Measurements from ENCODE around the gene ZNF230. TPM values are rescaled to one million over a fixed set of nuclear protein-coding genes. Genes with fewer than 3 reads are reported as not detected.
A peak's percentile ranks its signal among the peaks of the same experiment; 100 is the strongest.

The ZNF230 gene
- total RNA-seq, 2 donors from 2014 or later: 7.3 to 7.9 TPM

DNA sequence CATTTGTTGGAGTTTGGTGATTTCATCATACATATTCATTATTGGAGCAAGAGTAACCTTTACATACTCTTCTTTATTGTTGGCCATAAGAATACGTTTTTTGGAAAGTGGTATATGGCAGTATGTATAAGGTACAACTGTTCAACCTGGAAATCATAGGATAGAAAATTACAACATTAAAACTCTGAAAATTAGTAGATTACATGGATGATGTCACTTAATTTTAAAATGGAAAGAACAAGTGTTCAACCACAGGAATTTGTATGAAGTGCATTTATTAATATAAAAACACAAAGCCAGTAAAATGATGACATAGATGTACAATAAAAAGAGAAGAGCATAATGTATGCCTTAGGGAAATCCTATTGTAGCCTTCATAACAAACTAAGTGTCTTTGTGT, 26.0 kb upstream of the ZNF230 start:
- no peaks in the 10 kb centered on the region for H3K27me3 ChIP-seq (replicated peaks; ENCODE audit: insufficient read depth)
- H3K27ac ChIP-seq: no peak overlapping the region

DNA sequence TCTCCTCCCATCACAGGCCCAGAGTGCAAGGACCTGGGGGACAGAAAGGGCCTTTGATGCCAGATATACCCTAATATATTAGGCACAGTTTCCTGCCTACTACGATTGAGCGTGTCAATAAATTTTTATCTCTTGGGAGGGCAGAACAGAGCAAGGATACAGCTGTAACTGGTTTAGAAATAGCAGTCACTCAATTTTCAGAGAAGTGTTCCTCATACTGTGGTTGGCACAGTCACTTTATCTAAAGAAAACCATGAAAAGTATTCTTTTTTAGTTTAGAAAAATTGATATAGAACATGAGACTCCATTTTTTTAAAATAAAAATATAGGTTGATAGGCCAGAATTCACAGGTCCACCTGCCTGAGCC, 19.2 kb upstream of the ZNF230 start:
- TF ChIP-seq, protein P1, sequence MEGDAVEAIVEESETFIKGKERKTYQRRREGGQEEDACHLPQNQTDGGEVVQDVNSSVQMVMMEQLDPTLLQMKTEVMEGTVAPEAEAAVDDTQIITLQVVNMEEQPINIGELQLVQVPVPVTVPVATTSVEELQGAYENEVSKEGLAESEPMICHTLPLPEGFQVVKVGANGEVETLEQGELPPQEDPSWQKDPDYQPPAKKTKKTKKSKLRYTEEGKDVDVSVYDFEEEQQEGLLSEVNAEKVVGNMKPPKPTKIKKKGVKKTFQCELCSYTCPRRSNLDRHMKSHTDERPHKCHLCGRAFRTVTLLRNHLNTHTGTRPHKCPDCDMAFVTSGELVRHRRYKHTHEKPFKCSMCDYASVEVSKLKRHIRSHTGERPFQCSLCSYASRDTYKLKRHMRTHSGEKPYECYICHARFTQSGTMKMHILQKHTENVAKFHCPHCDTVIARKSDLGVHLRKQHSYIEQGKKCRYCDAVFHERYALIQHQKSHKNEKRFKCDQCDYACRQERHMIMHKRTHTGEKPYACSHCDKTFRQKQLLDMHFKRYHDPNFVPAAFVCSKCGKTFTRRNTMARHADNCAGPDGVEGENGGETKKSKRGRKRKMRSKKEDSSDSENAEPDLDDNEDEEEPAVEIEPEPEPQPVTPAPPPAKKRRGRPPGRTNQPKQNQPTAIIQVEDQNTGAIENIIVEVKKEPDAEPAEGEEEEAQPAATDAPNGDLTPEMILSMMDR (IDR thresholded peaks at IDR 0.05): no peak
- no peak for ATAC-seq (ENCODE audit: insufficient number of reproducible peaks, low FRiP score, low read depth)
- H3K27me3 ChIP-seq (replicated peaks; ENCODE audit: insufficient read depth): no peaks in the 10 kb centered on the region
- DNase-seq (ENCODE audit: low spot score): no peak
- peaks cover 4% of the 10 kb centered on the region for H3K36me3 ChIP-seq
- H3K4me1 ChIP-seq (ENCODE audit: control insufficient read depth in 1 of 2, low read depth in 2 of 2): peaks cover 0 to 5% of the 10 kb centered on the region in 2 donors
- no peak overlapping the region for H3K27ac ChIP-seq
- H3K4me3 ChIP-seq: peak overlapping the region; percentile 87
- peaks cover 15% of the 10 kb centered on the region for H3K9me3 ChIP-seq

More for the DNA sequence above, 26.0 kb upstream of the ZNF230 start:
- H3K9me3 ChIP-seq: peaks cover 73% of the 10 kb centered on the region
- no peak overlapping the region for H3K4me3 ChIP-seq
- H3K4me1 ChIP-seq (ENCODE audit: control insufficient read depth in 1 of 2, low read depth in 2 of 2): no peaks in the 10 kb centered on the region
- ATAC-seq (ENCODE audit: insufficient number of reproducible peaks, low FRiP score, low read depth): no peak
- TF ChIP-seq, protein P1 (IDR thresholded peaks at IDR 0.05): no peak
- no peak for DNase-seq (ENCODE audit: low spot score)
- H3K36me3 ChIP-seq: no peaks in the 10 kb centered on the region

DNA sequence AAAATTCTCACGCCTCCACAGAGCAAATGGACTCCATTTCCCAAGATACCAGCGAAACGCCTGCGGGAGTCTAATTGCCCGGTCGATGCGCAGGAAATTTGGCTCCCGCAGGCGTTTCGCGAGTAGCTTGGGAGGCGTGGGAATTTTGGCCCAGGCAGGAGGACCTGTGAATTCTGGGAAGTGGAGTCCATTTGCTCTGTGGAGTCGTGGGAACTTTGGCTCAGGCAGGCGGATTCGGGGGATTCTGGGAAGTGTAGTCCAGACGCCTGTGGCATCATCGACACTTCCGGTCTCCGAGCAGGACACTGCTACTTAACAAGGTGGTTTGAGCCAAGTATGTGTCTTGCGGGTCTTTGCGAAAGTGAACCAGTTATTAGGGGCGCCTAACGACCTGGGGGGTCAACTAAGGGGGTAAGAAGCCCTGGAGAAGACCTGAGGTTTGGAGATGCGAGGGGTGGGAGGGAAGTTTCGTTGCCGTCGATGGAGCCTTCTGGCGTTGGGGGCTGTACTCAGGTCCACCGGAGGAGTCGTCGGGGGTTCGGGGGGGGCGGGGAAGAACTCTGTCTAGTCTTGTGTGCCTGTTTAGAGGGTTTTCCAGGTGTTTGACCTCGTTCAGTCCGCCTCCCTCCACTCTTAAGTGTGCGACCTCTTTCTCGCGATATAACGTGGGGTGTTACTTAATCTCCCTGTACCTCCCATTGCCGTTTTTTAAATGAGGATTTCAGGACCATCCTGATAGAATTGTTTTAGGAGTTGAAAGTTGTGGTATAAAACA, 18.7 kb upstream of the ZNF230 start, which contains the start of gene ZNF155:
Gene ZNF155 (plus strand): TSS at position 277 of the 775 bp plus-strand sequence. CDS start 4,356 bp downstream, outside the sequence.
- Histone ChIP-seq H3K9me3 (peaks cover 15% of the 10 kb centered on the region), H3K27ac (peak within 1 kb of the TSS; percentile 58 to 76), H3K36me3 (peaks cover 9% of the 10 kb centered on the region), H3K4me3 (peak within 1 kb of the TSS; percentile 87), H3K27me3 (replicated peaks; ENCODE audit: insufficient read depth) (no peaks in the 10 kb centered on the region), H3K4me1 (ENCODE audit: control insufficient read depth in 1 of 2, low read depth in 2 of 2) (peaks cover 0 to 5% of the 10 kb centered on the region in 2 donors)
- DNase-seq (ENCODE audit: low spot score) (peak; percentile 76), ATAC-seq (ENCODE audit: insufficient number of reproducible peaks, low FRiP score, low read depth) (peak; percentile 78)
- TF ChIP-seq, protein P1 (IDR thresholded peaks at IDR 0.05): no peak

DNA sequence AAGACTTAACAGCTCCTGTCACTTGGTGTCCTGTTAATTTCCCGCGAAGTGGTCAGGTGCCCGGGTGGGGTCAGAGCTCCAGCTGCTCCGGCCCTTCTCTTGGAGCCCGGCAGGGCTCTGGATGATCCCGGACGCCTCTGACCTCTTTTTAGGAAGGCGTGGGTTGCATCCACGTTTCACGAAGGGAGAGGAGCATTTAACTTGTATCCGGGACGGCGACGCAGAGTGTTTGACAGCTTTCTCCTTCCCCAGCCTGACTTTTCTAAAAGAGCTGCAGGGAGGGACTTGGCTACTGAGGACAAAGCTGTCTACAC, 18.1 kb upstream of the ZNF230 start:
- no peak for ATAC-seq (ENCODE audit: insufficient number of reproducible peaks, low FRiP score, low read depth)
- DNase-seq (ENCODE audit: low spot score): no peak
- H3K4me1 ChIP-seq (ENCODE audit: control insufficient read depth in 1 of 2, low read depth in 2 of 2): peaks cover 0 to 5% of the 10 kb centered on the region in 2 donors
- TF ChIP-seq, protein P1 (IDR thresholded peaks at IDR 0.05): no peak
- H3K27ac ChIP-seq: no peak overlapping the region
- H3K27me3 ChIP-seq (replicated peaks; ENCODE audit: insufficient read depth): no peaks in the 10 kb centered on the region
- peaks cover 14% of the 10 kb centered on the region for H3K36me3 ChIP-seq
- H3K4me3 ChIP-seq: peak overlapping the region; percentile 87
- H3K9me3 ChIP-seq: peaks cover 11% of the 10 kb centered on the region

DNA sequence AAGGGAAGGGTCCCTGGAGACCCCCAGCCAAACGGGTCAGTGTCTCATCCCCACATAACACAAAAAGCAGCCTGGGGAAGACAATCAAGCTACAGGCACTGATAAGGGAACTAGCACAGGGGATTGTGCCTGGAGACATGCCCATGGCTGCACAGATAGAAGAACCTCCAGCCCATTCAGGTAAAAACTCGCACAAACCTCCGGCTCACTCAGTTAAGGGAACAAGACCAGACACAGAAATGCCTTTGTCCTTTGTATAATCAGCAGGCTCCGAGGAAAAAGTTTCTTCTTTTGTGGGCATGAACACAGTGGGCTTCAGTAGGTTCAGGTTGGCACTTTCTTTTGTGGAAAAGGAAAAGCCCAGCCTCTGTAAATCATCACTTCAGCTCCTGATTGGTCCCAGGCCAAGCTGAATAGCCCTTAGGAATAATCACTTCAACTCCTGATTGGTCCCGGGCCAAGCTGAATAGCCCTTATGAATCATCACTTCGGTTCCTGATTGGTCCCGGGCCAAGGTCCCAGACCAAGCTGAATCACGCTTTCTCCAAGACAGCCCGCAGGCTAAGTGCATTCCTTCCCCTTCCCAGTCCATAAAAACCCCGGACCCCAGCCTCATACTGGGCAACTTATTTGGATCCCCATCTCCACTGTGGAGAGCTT, 5.0 kb upstream of the ZNF230 start:
- peaks cover 8% of the 10 kb centered on the region for H3K9me3 ChIP-seq
- peaks cover 36% of the 10 kb centered on the region for H3K36me3 ChIP-seq
- no peak for DNase-seq (ENCODE audit: low spot score)
- no peak overlapping the region for H3K4me3 ChIP-seq
- ATAC-seq (ENCODE audit: insufficient number of reproducible peaks, low FRiP score, low read depth): no peak
- TF ChIP-seq, protein P1 (IDR thresholded peaks at IDR 0.05): no peak
- H3K27me3 ChIP-seq (replicated peaks; ENCODE audit: insufficient read depth): no peaks in the 10 kb centered on the region
- H3K27ac ChIP-seq: no peak overlapping the region
- H3K4me1 ChIP-seq (ENCODE audit: control insufficient read depth in 1 of 2, low read depth in 2 of 2): peaks cover 3 to 7% of the 10 kb centered on the region in 2 donors
